ENCODE data around the gene SNAP47.

DNA sequence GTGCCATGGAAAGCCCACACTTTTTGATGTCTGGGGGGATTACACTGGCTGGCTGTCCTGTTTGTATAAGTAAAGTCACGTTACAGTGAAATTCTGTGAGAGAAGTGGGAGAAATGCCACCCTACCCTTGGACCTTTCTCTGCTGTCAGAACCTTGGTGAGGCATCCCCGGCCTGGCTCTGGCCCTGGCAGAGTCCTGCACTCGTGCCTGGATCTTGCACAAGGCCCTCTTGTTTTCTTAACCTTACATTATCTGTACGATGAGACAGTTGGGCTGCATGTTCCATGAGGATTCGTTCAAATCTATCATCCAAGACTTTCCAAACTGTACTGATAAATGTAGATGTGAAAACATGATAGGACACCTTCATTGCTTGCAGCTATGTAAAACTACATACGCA lies 11.4 kb downstream of the SNAP47 start:
- no peak for TF ChIP-seq SMC3 (IDR thresholded peaks at IDR 0.05)
- TF ChIP-seq RCOR1 (IDR thresholded peaks at IDR 0.05; ENCODE audit: low read depth, low read length) = no peak
- TF ChIP-seq ZNF302 (CRISPR knock-in tag; IDR thresholded peaks at IDR 0.05) = no peak
- TF ChIP-seq, protein P1, sequence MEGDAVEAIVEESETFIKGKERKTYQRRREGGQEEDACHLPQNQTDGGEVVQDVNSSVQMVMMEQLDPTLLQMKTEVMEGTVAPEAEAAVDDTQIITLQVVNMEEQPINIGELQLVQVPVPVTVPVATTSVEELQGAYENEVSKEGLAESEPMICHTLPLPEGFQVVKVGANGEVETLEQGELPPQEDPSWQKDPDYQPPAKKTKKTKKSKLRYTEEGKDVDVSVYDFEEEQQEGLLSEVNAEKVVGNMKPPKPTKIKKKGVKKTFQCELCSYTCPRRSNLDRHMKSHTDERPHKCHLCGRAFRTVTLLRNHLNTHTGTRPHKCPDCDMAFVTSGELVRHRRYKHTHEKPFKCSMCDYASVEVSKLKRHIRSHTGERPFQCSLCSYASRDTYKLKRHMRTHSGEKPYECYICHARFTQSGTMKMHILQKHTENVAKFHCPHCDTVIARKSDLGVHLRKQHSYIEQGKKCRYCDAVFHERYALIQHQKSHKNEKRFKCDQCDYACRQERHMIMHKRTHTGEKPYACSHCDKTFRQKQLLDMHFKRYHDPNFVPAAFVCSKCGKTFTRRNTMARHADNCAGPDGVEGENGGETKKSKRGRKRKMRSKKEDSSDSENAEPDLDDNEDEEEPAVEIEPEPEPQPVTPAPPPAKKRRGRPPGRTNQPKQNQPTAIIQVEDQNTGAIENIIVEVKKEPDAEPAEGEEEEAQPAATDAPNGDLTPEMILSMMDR (IDR thresholded peaks at IDR 0.05) = no peak
- TF ChIP-seq HOXA7 (CRISPR knock-in tag; IDR thresholded peaks at IDR 0.05) = no peak
- TF ChIP-seq, protein P2, sequence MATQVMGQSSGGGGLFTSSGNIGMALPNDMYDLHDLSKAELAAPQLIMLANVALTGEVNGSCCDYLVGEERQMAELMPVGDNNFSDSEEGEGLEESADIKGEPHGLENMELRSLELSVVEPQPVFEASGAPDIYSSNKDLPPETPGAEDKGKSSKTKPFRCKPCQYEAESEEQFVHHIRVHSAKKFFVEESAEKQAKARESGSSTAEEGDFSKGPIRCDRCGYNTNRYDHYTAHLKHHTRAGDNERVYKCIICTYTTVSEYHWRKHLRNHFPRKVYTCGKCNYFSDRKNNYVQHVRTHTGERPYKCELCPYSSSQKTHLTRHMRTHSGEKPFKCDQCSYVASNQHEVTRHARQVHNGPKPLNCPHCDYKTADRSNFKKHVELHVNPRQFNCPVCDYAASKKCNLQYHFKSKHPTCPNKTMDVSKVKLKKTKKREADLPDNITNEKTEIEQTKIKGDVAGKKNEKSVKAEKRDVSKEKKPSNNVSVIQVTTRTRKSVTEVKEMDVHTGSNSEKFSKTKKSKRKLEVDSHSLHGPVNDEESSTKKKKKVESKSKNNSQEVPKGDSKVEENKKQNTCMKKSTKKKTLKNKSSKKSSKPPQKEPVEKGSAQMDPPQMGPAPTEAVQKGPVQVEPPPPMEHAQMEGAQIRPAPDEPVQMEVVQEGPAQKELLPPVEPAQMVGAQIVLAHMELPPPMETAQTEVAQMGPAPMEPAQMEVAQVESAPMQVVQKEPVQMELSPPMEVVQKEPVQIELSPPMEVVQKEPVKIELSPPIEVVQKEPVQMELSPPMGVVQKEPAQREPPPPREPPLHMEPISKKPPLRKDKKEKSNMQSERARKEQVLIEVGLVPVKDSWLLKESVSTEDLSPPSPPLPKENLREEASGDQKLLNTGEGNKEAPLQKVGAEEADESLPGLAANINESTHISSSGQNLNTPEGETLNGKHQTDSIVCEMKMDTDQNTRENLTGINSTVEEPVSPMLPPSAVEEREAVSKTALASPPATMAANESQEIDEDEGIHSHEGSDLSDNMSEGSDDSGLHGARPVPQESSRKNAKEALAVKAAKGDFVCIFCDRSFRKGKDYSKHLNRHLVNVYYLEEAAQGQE (IDR thresholded peaks at IDR 0.05) = no peak
- TF ChIP-seq, protein P3, sequence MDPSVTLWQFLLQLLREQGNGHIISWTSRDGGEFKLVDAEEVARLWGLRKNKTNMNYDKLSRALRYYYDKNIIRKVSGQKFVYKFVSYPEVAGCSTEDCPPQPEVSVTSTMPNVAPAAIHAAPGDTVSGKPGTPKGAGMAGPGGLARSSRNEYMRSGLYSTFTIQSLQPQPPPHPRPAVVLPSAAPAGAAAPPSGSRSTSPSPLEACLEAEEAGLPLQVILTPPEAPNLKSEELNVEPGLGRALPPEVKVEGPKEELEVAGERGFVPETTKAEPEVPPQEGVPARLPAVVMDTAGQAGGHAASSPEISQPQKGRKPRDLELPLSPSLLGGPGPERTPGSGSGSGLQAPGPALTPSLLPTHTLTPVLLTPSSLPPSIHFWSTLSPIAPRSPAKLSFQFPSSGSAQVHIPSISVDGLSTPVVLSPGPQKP (IDR thresholded peaks at IDR 0.05; ENCODE audit: low read depth, low read length) = no peak
